Upper lobe of left lung (tissue), 4 donors: ENCODE measurements around the gene PSME2.

Experiments used
- EP300 ChIP-seq, 4 donors: sonication (generic); formaldehyde crosslinking; IDR thresholded peaks; one replicate each; pipeline ENCODE4 v1.5.1; 2017; ENCODE audit warnings: antibody characterized with exemption in 4 of 4, control low read depth in 2 of 4
- TF ChIP-seq, protein P1 (sequence below), 6 experiments: fragments of 450-650 bp in 4 of 6; fragments of 200-600 bp in 2 of 6; sonication (generic) in 2 of 6; IDR thresholded peaks; one replicate each; pipeline ENCODE4 v1.5.1; 2016 to 2019; ENCODE audit warnings: antibody characterized with exemption in 6 of 6

DNA sequence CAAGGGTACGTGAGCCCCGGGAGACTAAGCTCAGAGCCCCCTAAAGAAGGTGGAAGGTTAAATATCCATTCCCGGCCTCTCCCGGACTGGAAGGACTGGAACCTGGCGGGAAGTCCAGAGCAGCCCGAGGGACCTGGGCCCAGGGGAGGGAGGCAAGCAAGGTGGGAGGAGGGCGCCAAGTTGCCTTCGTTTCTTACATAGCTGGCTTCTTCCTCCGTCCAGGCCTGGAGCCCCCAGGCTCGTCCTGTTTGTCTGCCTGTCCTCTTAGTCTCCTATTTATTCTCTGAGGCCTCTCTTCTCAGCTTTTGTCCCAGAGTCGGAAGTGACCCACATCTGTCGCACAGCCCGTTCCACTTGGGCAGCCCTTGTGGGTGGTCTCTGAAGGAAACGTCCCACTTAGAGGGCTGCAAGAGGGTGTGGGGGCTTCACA is 51.6 kb downstream of the PSME2 start:
- TF ChIP-seq, protein P1, sequence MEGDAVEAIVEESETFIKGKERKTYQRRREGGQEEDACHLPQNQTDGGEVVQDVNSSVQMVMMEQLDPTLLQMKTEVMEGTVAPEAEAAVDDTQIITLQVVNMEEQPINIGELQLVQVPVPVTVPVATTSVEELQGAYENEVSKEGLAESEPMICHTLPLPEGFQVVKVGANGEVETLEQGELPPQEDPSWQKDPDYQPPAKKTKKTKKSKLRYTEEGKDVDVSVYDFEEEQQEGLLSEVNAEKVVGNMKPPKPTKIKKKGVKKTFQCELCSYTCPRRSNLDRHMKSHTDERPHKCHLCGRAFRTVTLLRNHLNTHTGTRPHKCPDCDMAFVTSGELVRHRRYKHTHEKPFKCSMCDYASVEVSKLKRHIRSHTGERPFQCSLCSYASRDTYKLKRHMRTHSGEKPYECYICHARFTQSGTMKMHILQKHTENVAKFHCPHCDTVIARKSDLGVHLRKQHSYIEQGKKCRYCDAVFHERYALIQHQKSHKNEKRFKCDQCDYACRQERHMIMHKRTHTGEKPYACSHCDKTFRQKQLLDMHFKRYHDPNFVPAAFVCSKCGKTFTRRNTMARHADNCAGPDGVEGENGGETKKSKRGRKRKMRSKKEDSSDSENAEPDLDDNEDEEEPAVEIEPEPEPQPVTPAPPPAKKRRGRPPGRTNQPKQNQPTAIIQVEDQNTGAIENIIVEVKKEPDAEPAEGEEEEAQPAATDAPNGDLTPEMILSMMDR (IDR thresholded peaks at IDR 0.05) = no peak
- TF ChIP-seq EP300 (IDR thresholded peaks at IDR 0.05) = no peak
